Mammary epithelial cell (primary cell): Measurements from ENCODE around the gene ADGRB3.

ENCODE experiments used
- CTCF ChIP-seq, 2 donors: IDR thresholded peaks in 1 of 2; conservative IDR thresholded peaks in 1 of 2; 2 replicates each; pipeline ENCODE4 v1.5.1; 2011 to 2012; ENCODE audit warnings: inconsistent platforms in 2 of 2, low read length in 2 of 2, mild to moderate bottlenecking in 2 of 2, control low read depth in 1 of 2, low read depth in 1 of 2; ENCODE audit not compliant: insufficient read depth in 1 of 2; ENCODE audit errors: extremely low read depth in 1 of 2
- EZH2 ChIP-seq: IDR thresholded peaks from 2 replicates; pipeline ENCODE4 v1.6.1; 2012; ENCODE audit warnings: low read length, inconsistent platforms, borderline replicate concordance

DNA sequence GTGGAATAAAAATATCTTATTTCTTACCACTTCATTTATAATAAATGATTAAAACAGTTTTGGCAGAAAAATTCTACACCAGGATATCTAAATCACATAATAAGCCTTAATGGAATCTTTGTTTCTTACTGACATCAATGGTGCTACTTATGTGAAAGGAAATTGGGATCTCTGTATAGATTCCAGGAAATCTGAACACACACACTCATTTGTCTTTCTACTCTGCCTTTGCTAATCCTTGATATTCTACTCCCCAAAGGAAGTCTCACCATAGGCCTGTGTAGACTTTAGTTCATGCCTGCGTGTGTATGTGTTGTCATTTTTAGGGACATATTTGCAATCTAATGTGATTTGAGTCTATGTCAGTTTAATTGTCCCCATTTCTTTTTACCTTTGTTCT is 7.9 kb downstream of the ADGRB3 start:
- TF ChIP-seq EZH2 (no peak), CTCF (conservative IDR thresholded peaks at IDR 0.05 in 1 of 2, IDR thresholded peaks at IDR 0.05 in 1 of 2; ENCODE audit: extremely low read depth in 1 of 2, insufficient read depth in 1 of 2, low read depth in 1 of 2, low read length in 2 of 2) (no peak)
